HG02759 (cell line): Measurements from ENCODE around the gene DQX1.
"Not testable (repeated sequence)": the region's sequence is repeated elsewhere in the genome, so short reads cannot be mapped to it uniquely, and the experiment has no call there.

ENCODE experiments used
- ATAC-seq: cut with Tn5 transposase; IDR thresholded peaks from one replicate; pipeline ENCODE4 v1.9.1; 2021; ENCODE audit warnings: mild to moderate bottlenecking, moderate library complexity; ENCODE audit not compliant: unreplicated experiment

DQX1 gene, protein sequence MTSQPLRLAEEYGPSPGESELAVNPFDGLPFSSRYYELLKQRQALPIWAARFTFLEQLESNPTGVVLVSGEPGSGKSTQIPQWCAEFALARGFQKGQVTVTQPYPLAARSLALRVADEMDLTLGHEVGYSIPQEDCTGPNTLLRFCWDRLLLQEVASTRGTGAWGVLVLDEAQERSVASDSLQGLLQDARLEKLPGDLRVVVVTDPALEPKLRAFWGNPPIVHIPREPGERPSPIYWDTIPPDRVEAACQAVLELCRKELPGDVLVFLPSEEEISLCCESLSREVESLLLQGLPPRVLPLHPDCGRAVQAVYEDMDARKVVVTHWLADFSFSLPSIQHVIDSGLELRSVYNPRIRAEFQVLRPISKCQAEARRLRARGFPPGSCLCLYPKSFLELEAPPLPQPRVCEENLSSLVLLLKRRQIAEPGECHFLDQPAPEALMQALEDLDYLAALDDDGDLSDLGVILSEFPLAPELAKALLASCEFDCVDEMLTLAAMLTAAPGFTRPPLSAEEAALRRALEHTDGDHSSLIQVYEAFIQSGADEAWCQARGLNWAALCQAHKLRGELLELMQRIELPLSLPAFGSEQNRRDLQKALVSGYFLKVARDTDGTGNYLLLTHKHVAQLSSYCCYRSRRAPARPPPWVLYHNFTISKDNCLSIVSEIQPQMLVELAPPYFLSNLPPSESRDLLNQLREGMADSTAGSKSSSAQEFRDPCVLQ

DNA sequence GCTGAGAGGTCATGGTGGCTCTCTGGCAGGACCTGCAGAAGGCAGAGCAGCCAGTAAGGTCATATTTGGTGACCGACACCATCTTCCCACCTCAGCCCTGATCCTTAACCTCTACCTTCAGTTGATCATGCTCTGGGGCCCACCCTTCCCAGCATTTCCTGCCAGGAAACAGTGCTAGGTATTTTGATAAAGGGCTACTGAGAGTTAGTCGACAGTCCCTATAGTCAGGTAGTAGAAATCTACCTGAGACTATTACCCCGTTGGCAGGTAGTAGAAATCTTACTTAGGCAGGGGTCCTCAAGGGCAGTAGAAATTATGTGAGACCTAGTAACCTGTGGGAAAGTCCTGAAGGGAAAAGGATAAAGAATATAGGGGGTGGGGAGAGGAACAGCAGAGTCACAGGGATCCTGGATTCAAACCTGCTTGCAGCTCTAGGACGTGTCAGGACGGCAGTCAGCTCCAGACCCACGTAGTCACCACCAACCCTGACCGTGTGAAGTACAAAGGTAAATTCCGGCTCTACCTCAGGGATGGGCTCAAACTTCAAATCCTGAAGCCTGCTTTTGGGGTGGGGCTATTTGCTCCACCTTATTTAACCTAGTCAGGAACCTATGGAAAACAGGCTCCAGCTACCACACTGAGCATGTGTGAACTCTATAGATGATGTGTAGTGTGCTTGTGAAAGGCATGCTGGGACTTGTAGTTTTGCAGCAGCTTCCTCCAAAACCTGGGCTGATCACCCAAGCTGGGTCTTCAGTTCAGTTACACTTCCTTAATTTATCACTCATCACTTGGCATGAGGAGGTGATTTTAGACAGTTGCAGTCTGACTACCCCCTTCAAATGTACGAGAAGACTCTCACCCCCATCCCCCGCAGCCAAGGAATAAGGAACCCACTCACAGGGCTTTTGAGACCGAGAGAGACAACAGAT, at the start of gene DQX1:
Gene DQX1 (minus strand): TSS at position 515 of the 932 bp plus-strand sequence. CDS start 502 bp downstream, at position 13.
- ATAC-seq = no peak

DNA sequence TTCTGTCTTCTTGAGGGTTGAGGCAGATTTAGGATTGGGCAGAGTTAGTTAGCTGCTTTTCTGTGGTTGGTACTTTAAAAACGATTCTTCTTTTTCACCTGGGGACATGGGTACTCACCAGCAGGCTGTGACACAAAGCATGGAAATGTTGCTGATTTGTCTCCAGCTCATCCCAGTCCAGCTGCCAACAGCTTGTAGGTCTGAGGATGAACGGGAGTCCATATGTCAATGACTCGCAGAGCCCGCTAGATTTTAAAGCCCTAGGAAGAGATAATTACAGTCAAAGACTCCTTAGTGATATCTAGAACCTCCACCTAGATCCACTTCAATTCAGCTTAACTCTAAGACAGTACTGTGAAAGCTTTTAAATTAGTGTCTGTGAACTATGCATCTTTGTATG, 49.3 kb upstream of the DQX1 start:
- no peak for ATAC-seq

GRCh38 chr2:74573747-74574562, 47.9 kb upstream of the DQX1 start:
- peak; percentile 45 for ATAC-seq

GRCh38 chr2:74572178-74572925, 46.3 kb upstream of the DQX1 start:
- no peak for ATAC-seq

GRCh38 chr2:74571058-74571457, 45.0 kb upstream of the DQX1 start:
- ATAC-seq = peak; percentile 82

- ATAC-seq = no peak
Observed at GRCh38 chr2:74569686-74570085, 43.7 kb upstream of the DQX1 start.

DNA sequence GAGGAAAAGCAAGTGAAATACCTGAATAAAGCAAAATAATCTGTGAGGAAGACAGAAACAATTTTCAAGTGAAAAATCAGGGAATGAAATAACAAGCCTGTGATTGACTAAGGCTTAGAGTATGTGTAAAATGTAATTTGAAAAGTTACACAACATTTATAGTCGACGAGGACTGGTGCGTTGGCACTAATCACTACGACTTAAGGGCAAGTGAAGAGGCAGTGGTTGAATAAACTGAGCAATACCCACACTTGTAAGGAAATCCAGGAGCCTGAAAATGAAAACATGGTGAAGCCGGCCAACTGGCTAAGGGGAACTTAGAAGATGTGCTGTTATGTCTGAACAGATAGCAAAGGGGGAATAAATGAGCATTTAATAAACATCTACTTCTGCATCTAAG, 41.9 kb upstream of the DQX1 start:
- no peak for ATAC-seq

DNA sequence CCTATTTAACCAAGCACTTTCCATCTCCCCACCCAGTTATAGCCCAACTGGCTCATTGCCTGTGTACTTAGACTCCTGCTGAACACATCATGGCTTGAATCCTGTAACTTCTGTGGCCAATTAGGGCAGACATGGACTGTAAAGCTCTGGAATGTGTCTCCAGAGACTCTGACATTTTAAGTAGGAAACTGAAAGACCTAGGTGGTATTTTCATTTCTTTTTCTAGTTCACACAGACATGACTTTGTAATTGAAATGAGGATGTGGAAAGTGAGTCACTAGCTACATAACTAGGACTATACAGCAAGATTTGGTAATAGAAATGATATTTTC, 40.7 kb upstream of the DQX1 start:
- no peak for ATAC-seq

DNA sequence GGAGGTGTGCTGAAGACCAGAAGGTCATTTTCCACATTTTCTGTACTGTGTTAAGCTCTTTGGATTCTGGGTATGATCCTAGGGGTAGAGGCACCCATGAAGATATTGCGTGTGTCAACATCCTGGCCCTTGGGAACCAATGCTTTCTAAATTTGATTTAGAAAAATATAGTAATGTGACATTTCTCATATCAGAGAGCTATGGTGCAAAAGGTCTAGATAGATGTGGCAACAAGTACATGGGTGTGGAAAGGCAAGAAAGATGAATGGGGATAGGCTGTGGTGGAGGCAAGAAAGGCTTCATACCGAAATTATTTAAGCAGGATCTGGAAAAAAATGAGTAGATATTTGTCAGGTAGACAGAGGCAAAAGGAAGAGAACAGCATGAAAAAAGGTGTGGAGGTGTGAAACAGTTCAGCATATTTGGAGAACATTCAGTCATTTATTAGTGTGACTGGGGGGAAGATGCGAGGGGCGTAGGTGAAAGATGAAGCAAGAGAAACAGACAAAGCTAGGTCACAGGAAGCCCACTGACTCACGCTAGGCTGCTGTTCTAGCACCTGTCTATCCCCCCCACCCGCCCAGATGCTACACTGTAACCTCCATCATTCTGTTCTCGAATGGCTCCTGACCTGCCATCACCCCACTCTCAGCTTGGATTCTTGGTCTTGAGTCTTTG, 40.2 kb upstream of the DQX1 start:
- ATAC-seq = no peak

GRCh38 chr2:74564222-74564621, 38.2 kb upstream of the DQX1 start:
- no peak for ATAC-seq

DNA sequence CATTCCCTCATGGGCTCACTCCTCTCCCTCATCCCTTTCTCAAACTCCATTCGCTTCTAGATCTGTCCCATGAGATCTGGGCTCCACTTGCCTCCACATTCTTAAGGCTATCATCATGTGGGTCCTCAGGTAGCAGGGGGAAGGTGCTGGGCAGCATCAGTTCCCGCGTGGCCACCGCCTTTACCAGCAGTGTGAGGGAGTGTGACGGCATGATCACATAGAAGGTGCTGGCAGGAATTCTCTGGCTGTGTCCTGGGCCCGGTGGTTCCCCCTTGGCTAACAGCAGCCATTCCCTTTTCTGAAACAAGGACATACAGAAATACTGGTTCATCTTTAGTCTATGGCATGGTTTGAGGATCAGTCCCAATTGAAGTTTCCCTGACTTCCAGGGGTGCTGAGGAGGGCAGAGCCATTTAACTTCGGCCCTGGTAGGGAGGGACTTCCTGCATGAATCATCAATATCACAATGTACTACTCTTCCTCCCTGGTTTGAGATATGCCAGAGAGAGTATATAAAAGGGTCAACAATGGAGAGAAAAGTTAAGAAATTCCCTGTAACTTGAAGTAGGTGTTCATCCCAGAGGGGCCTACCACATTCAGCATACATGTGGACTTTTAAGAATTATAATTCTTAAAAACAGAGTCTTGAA, 36.2 kb upstream of the DQX1 start:
- ATAC-seq = no peak

DNA sequence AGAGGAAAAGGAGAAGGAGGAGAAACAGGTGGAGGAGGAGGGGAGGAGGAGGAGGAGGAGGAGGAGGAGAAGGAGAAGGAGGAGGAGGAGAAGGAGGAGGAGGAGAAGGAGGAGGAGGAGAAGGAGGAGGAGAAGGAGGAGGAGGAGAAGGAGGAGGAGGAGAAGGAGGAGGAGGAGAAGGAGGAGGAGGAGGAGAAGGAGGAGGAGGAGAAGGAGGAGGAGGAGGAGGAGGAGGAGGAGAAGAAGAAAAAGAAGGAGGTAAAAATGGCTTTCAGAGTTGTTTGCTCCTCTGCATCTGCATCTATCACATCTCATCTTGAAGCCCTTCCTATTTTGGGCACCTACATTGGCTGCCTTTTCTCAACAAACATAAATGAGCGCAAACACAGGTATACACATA, 35.0 kb upstream of the DQX1 start:
- not testable (repeated sequence) for ATAC-seq

DNA sequence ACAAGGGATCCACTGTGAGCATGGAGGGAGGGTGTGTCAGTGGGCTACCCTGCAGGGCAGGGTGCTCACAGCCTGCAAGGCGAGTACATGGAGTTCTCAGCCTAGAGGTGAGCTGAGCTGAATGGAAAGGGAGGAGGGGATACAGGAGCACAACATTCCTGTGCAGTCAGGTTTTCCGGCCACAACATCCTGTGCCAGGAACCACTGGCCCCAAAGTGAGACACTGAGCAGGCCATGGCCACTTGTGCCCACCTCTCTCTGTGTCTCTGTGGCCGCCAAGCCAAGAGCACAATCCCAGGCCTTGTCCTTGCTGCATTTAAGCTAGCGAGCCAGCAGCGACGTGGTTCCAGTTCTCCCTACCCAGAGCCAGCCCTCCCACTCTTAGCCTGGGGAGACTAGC, 34.6 kb upstream of the DQX1 start:
- no peak for ATAC-seq

DNA sequence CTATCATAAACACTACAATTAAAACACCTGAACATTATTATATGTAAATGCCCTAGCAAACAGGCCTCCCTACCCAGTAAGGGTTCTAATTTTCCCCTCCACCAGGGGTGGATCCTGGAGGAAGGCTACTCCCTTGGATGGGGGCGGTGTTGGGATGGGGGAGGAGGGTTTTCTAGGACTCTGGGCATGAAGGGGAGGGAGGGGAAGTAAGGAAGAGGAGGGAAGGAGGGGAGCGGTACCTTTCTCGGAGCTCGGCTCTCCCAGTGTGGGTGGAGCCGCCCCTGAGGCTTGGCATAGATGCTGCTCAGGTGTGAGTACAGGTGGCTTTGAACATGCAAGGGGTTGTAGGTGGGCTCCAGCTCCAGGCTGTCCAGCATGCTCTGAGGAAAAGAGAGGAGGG, 33.9 kb upstream of the DQX1 start:
- no peak for ATAC-seq

DNA sequence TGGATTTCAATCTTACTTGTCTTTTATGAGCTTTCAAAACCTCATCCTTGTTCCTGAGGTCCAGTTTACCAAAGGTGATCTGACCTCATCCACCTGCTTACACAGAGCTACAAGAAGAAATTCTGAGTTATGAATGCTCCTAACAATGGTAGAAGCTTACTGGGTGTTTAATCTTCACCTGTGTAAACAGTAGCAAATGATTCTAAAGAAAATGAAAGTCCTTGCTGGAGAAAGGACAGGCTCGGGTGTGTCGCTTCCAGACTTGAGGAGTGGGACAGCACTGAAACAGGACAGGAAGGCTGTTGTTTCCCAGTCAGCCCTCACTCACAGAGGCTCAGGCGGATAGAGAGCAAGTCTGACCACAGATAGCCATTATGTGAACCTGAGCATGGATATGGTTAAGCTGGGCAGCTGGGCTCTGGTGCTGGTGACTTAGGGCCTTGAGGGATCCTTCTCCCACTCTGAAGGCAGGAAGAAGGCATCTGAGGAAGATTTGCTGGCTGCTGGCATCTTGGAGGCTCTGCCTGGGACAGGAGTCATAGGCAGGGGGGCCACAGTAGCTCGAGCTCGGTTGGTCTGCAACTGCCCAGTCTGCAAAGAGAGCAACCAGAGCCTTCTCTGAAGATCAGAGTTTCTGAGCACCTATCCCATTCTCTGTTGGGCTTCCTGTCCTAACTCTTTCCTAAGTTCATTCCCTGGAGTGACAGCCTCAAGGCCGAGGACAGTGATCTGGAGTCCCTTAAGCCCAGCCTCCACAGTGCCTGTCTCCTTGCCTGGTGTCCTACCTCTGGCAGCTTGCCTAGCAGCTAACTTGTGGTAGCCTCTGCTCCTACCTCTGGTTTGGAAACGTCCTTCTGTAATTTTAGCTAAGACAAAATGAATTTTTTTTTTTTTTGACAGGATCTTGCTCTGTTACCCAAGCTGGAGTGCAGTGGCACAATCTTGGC, 32.5 kb upstream of the DQX1 start:
- no peak for ATAC-seq

- no peak for ATAC-seq
Observed at GRCh38 chr2:74556831-74557370, 30.9 kb upstream of the DQX1 start.

DNA sequence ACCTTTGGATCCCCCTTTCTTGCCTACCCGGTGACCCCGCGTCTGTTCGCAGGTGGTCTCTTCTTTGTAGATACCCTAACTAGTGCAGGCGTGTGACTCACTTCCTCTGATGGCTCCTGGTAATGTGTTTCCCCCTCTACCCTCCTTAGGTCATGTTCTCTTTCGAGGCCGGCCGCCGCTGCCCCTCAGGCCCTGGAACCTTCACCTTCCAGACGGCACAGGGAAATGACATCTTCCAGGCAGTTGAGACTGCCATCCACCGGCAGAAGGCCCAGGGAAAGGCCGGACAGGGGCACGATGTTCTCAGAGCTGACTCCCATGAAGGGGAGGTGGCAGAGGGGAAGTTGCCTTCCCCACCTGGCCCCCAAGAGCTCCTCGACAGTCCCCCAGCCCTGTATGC, 30.1 kb upstream of the DQX1 start:
- no peak for ATAC-seq
